Measurements from ENCODE around the gene DIDO1. TPM values are rescaled to one million over a fixed set of nuclear protein-coding genes. Genes with fewer than 3 reads are reported as not detected.

DIDO1 gene
- total RNA-seq, 8 experiments from 2014 or later = 24.1 to 61.2 (median 36.0) TPM

GRCh38 chr20:62959998-62960436 lies 33.7 kb upstream of the DIDO1 start:
- 70 to 100% (median 95%) methylated on average over 2 to 6 of the region's 20 CpGs; no CpG with 5 or more reads in 6 of the 10 experiments for WGBS, 10 experiments
- in situ Hi-C loops (cut with MboI; ENCODE audit: low pct_unique_long_range_greater_than_20kb in 2 of 9, low sequenced_read_pairs in 9 of 9, unreplicated experiment in 9 of 9) = no loop called here
- Histone ChIP-seq H3K4me1 (replicated peaks in 1 of 2) (peaks cover 0 to 1% of the 10 kb centered on the region in 2 donors), H3K4me3 (no peak overlapping the region), H3K27ac (no peak overlapping the region)
- no peak for ATAC-seq (replicated peaks in 6 of 8)

- no peak for ATAC-seq (replicated peaks in 6 of 8)
- in situ Hi-C loops (cut with MboI; ENCODE audit: low pct_unique_long_range_greater_than_20kb in 2 of 9, low sequenced_read_pairs in 9 of 9, unreplicated experiment in 9 of 9) = no loop called here
- H3K27ac ChIP-seq = no peak overlapping the region
- H3K4me3 ChIP-seq = no peak overlapping the region
- 70 to 100% (median 73%) methylated on average over 2 to 9 of the region's 43 CpGs; no CpG with 5 or more reads in 7 of the 10 experiments for WGBS, 10 experiments
- H3K4me1 ChIP-seq (replicated peaks in 1 of 2) = peaks cover 5 to 8% of the 10 kb centered on the region in 2 donors
These were observed 33.0 kb upstream of the DIDO1 start for GRCh38 chr20:62959101-62959971.

GRCh38 chr20:62958388-62959100 lies 32.2 kb upstream of the DIDO1 start:
- no peak overlapping the region for H3K27ac ChIP-seq
- H3K4me1 ChIP-seq (replicated peaks in 1 of 2) = peaks cover 13 to 14% of the 10 kb centered on the region in 2 donors
- H3K4me3 ChIP-seq = no peak overlapping the region
- ATAC-seq (replicated peaks in 6 of 8) = no peak
- in situ Hi-C loops (cut with MboI; ENCODE audit: low pct_unique_long_range_greater_than_20kb in 2 of 9, low sequenced_read_pairs in 9 of 9, unreplicated experiment in 9 of 9) = no loop called here
- 80 to 100% (median 82%) methylated on average over 1 to 2 of the region's 10 CpGs; no CpG with 5 or more reads in 7 of the 10 experiments for WGBS, 10 experiments

GRCh38 chr20:62957136-62958117 lies 31.1 kb upstream of the DIDO1 start:
- no peak overlapping the region for H3K27ac ChIP-seq
- in situ Hi-C loops (cut with MboI; ENCODE audit: low pct_unique_long_range_greater_than_20kb in 2 of 9, low sequenced_read_pairs in 9 of 9, unreplicated experiment in 9 of 9) = no loop called here
- ATAC-seq (replicated peaks in 6 of 8) = no peak
- no peak overlapping the region for H3K4me3 ChIP-seq
- H3K4me1 ChIP-seq (replicated peaks in 1 of 2) = peaks cover 20 to 22% of the 10 kb centered on the region in 2 donors
- WGBS, 10 experiments = 85 to 100% (median 90%) methylated on average over 3 to 15 of the region's 36 CpGs; no CpG with 5 or more reads in 6 of the 10 experiments

- WGBS, 10 experiments = 76 to 94% (median 88%) methylated on average over 2 to 12 of the region's 25 CpGs; no CpG with 5 or more reads in 4 of the 10 experiments
- no peak for ATAC-seq (replicated peaks in 6 of 8)
- no peak overlapping the region for H3K27ac ChIP-seq
- in situ Hi-C loops (cut with MboI; ENCODE audit: low pct_unique_long_range_greater_than_20kb in 2 of 9, low sequenced_read_pairs in 9 of 9, unreplicated experiment in 9 of 9) = no loop called here
- H3K4me1 ChIP-seq (replicated peaks in 1 of 2) = peaks cover 20 to 22% of the 10 kb centered on the region in 2 donors
- no peak overlapping the region for H3K4me3 ChIP-seq
These were observed 30.3 kb upstream of the DIDO1 start for GRCh38 chr20:62956387-62957135.

GRCh38 chr20:62955519-62956386 lies 29.4 kb upstream of the DIDO1 start:
- in situ Hi-C loops (cut with MboI; ENCODE audit: low pct_unique_long_range_greater_than_20kb in 2 of 9, low sequenced_read_pairs in 9 of 9, unreplicated experiment in 9 of 9) = no loop called here
- Histone ChIP-seq H3K4me3 (no peak overlapping the region), H3K4me1 (replicated peaks in 1 of 2) (peaks cover 20 to 22% of the 10 kb centered on the region in 2 donors), H3K27ac (no peak overlapping the region)
- no peak for ATAC-seq (replicated peaks in 6 of 8)
- 60 to 100% (median 82%) methylated on average over 1 to 11 of the region's 23 CpGs; no CpG with 5 or more reads in 1 of the 10 experiments for WGBS, 10 experiments

- in situ Hi-C loops (cut with MboI; ENCODE audit: low pct_unique_long_range_greater_than_20kb in 2 of 9, low sequenced_read_pairs in 9 of 9, unreplicated experiment in 9 of 9) = no loop called here
- Histone ChIP-seq H3K4me3 (peak overlapping the region in 1 of 5 donors; percentile 17), H3K4me1 (replicated peaks in 1 of 2) (peaks cover 20 to 22% of the 10 kb centered on the region in 2 donors), H3K27ac (peak overlapping the region; percentile 25 to 85)
- WGBS, 10 experiments = 0 to 30% (median 9%) methylated on average over 2 to 13 of the region's 32 CpGs; no CpG with 5 or more reads in 6 of the 10 experiments
- ATAC-seq (replicated peaks in 6 of 8) = peak; percentile 72 to 91 (median 88)
These were observed 27.8 kb upstream of the DIDO1 start for GRCh38 chr20:62953839-62954703.

- in situ Hi-C loops (cut with MboI; ENCODE audit: low pct_unique_long_range_greater_than_20kb in 2 of 9, low sequenced_read_pairs in 9 of 9, unreplicated experiment in 9 of 9) = no loop called here
- Histone ChIP-seq H3K4me3 (peak overlapping the region in 1 of 5 donors; percentile 17), H3K4me1 (replicated peaks in 1 of 2) (peaks cover 20 to 22% of the 10 kb centered on the region in 2 donors), H3K27ac (peak overlapping the region; percentile 25 to 85)
- ATAC-seq (replicated peaks in 6 of 8) = peak in 5 of 8 experiments; percentile 0 to 11 (median 2)
- 27 to 100% methylated on average over 1 to 5 of the region's 19 CpGs; no CpG with 5 or more reads in 8 of the 10 experiments for WGBS, 10 experiments
These were observed 26.9 kb upstream of the DIDO1 start for GRCh38 chr20:62952968-62953838.

GRCh38 chr20:62952373-62952967 lies 26.2 kb upstream of the DIDO1 start, which contains the start of gene SLC17A9:
SLC17A9 (plus strand) TSS chr20:62952709; CDS start chr20:62952831, 122 bp downstream.
- Histone ChIP-seq H3K4me3 (no peak within 1 kb of the TSS), H3K27ac (peak within 1 kb of the TSS; percentile 25 to 85), H3K4me1 (replicated peaks in 1 of 2) (peaks cover 20 to 22% of the 10 kb centered on the region in 2 donors)
- ATAC-seq (replicated peaks in 6 of 8) = peak in 3 of 8 experiments; percentile 13 to 66 (median 47)
- in situ Hi-C loops (cut with MboI; ENCODE audit: low pct_unique_long_range_greater_than_20kb in 2 of 9, low sequenced_read_pairs in 9 of 9, unreplicated experiment in 9 of 9) = no loop called here
- 0 to 91% methylated on average over 2 to 4 of the region's 37 CpGs; no CpG with 5 or more reads in 8 of the 10 experiments for WGBS, 10 experiments

Measured in motor neuron (in vitro differentiated cells).